Stimulated activated CD8-positive, alpha-beta memory T cell treated with anti-CD3 and anti-CD28 coated beads, Interleukin-2, amount 100 ng/mL, for 1 hour (primary cell): ENCODE measurements around the gene TLE4.

Experiments used
- DNase-seq, 2 donors: peaks; one replicate each; pipeline ENCODE4 v3.0.0-alpha.2; 2020; ENCODE audit warnings: low read depth in 2 of 2

TLE4 gene

GRCh38 chr9:79572032-79572607 is 355 bp downstream of the TLE4 start:
- no peak for DNase-seq

- DNase-seq, result peak in 1 of 2 donors; percentile 35
Observed at GRCh38 chr9:79572608-79573411, 1.0 kb downstream of the TLE4 start.

GRCh38 chr9:79573412-79573923 is 1.7 kb downstream of the TLE4 start:
- DNase-seq, result no peak

GRCh38 chr9:79574136-79574535 is 2.4 kb downstream of the TLE4 start:
- no peak for DNase-seq

- no peak for DNase-seq
Observed at GRCh38 chr9:79574781-79575180, 3.0 kb downstream of the TLE4 start.

GRCh38 chr9:79575547-79575946 is 3.8 kb downstream of the TLE4 start:
- DNase-seq, result no peak

- no peak for DNase-seq
Observed at GRCh38 chr9:79577969-79578723, 6.4 kb downstream of the TLE4 start.

- DNase-seq, result no peak
Observed at GRCh38 chr9:79578891-79579290, 7.1 kb downstream of the TLE4 start.

GRCh38 chr9:79579624-79580023 is 7.9 kb downstream of the TLE4 start:
- DNase-seq, result no peak

- DNase-seq, result no peak
Observed at GRCh38 chr9:79580055-79580454, 8.3 kb downstream of the TLE4 start.

- DNase-seq, result no peak
Observed at GRCh38 chr9:79581388-79581787, 9.6 kb downstream of the TLE4 start.

GRCh38 chr9:79581794-79582193 is 10.0 kb downstream of the TLE4 start:
- DNase-seq, result no peak

- peak in 1 of 2 donors; percentile 17 for DNase-seq
Observed at GRCh38 chr9:79583952-79584654, 12.3 kb downstream of the TLE4 start.

- DNase-seq, result no peak
Observed at GRCh38 chr9:79584655-79584982, 12.9 kb downstream of the TLE4 start.

- no peak for DNase-seq
Observed at GRCh38 chr9:79588488-79589223, 16.9 kb downstream of the TLE4 start.

- DNase-seq, result no peak
Observed at GRCh38 chr9:79591458-79591857, 19.7 kb downstream of the TLE4 start.

- no peak for DNase-seq
Observed at GRCh38 chr9:79592726-79593493, 21.1 kb downstream of the TLE4 start.

GRCh38 chr9:79598562-79599345 is 27.0 kb downstream of the TLE4 start:
- no peak for DNase-seq

GRCh38 chr9:79600466-79600865 is 28.7 kb downstream of the TLE4 start:
- DNase-seq, result no peak
